H9 (cell line): ENCODE measurements around the gene DUSP6. TPM values are rescaled to one million over a fixed set of nuclear protein-coding genes. Genes with fewer than 3 reads are reported as not detected.

Experiments used
- DNase-seq: peaks from one replicate; pipeline ENCODE4 v3.0.0-alpha.2; 2017
- H2AFZ ChIP-seq: one replicate; pipeline ENCODE4 v1.6.1; 2013; ENCODE audit warnings: mild to moderate bottlenecking, low read length, control low read depth, moderate library complexity
- H2AK5ac ChIP-seq: 2 replicates; pipeline ENCODE4 v1.6.1; 2013; ENCODE audit warnings: low read length, control low read depth, mixed read lengths; ENCODE audit not compliant: insufficient read length
- H2BK120ac ChIP-seq: one replicate; pipeline ENCODE4 v1.6.1; 2013; ENCODE audit warnings: low read depth, mild to moderate bottlenecking, low read length, control low read depth, inconsistent platforms; ENCODE audit not compliant: poor library complexity, severe bottlenecking
- H2BK12ac ChIP-seq: 2 replicates; pipeline ENCODE4 v1.6.1; 2013; ENCODE audit warnings: low read length, control low read depth, mixed read lengths, low read depth; ENCODE audit not compliant: insufficient read length
- H2BK15ac ChIP-seq: 2 replicates; pipeline ENCODE4 v1.6.1; 2013; ENCODE audit warnings: low read depth, low read length, control low read depth
- H2BK20ac ChIP-seq: one replicate; pipeline ENCODE4 v1.6.1; 2013; ENCODE audit warnings: low read depth, mild to moderate bottlenecking, low read length, control low read depth, inconsistent platforms; ENCODE audit not compliant: poor library complexity, severe bottlenecking
- H2BK5ac ChIP-seq: 2 replicates; pipeline ENCODE4 v1.6.1; 2013; ENCODE audit warnings: low read length, control low read depth, mixed read lengths; ENCODE audit not compliant: insufficient read length
- H3K14ac ChIP-seq: 2 replicates; pipeline ENCODE4 v1.6.1; 2013; ENCODE audit warnings: low read length, control low read depth; ENCODE audit not compliant: insufficient read depth
- H3K18ac ChIP-seq: 2 replicates; pipeline ENCODE4 v1.6.1; 2013; ENCODE audit warnings: low read depth, mild to moderate bottlenecking, mixed read lengths, low read length, control low read depth; ENCODE audit not compliant: insufficient read length
- H3K23ac ChIP-seq: 2 replicates; pipeline ENCODE4 v1.6.1; 2013; ENCODE audit warnings: low read length, control low read depth, mixed read lengths, low read depth; ENCODE audit not compliant: insufficient read length
- H3K23me2 ChIP-seq: 2 replicates; pipeline ENCODE4 v1.6.1; 2013; ENCODE audit warnings: low read depth, mild to moderate bottlenecking, mixed read lengths, low read length, control low read depth; ENCODE audit not compliant: insufficient read length, poor library complexity, severe bottlenecking
- H3K27ac ChIP-seq: 2 replicates; pipeline ENCODE4 v1.5.1; 2013; ENCODE audit warnings: low read length, control low read depth, mixed read lengths, low read depth; ENCODE audit not compliant: insufficient read length
- H3K27me3 ChIP-seq: 2 replicates; pipeline ENCODE4 v1.6.1; 2013; ENCODE audit warnings: low read length, control low read depth, inconsistent platforms; ENCODE audit not compliant: insufficient read depth
- H3K4ac ChIP-seq: 2 replicates; pipeline ENCODE4 v1.6.1; 2013; ENCODE audit warnings: low read depth, mild to moderate bottlenecking, control low read depth, inconsistent platforms, low read length, moderate library complexity
- H3K4me1 ChIP-seq: 2 replicates; pipeline ENCODE4 v1.6.1; 2013; ENCODE audit warnings: low read length, control low read depth, inconsistent platforms; ENCODE audit not compliant: insufficient read depth
- H3K4me2 ChIP-seq: 2 replicates; pipeline ENCODE4 v1.6.1; 2013; ENCODE audit warnings: low read length, control low read depth, mixed read lengths; ENCODE audit not compliant: insufficient read length, insufficient read depth
- H3K56ac ChIP-seq: 2 replicates; pipeline ENCODE4 v1.6.1; 2013; ENCODE audit warnings: low read depth, mild to moderate bottlenecking, mixed read lengths, low read length, control low read depth; ENCODE audit not compliant: insufficient read length
- H3K79me1 ChIP-seq: 2 replicates; pipeline ENCODE4 v1.6.1; 2013; ENCODE audit warnings: low read depth, mild to moderate bottlenecking, moderate library complexity, low read length, control low read depth, inconsistent platforms; ENCODE audit not compliant: insufficient read depth, poor library complexity, severe bottlenecking
- H3K79me2 ChIP-seq: 2 replicates; pipeline ENCODE4 v1.6.1; 2013; ENCODE audit warnings: low read length, control low read depth, inconsistent platforms; ENCODE audit not compliant: insufficient read depth
- H3K9ac ChIP-seq: 2 replicates; pipeline ENCODE4 v1.6.1; 2013; ENCODE audit warnings: low read length, control low read depth, mixed read lengths; ENCODE audit not compliant: insufficient read length; ENCODE audit errors: extremely low read depth
- H3K9me3 ChIP-seq: one replicate; pipeline ENCODE4 v1.6.1; 2013; ENCODE audit warnings: low read depth, low read length, inconsistent platforms; ENCODE audit not compliant: control insufficient read depth
- H3T11ph ChIP-seq: one replicate; pipeline ENCODE4 v1.6.1; 2013; ENCODE audit warnings: mild to moderate bottlenecking, low read length, control low read depth, inconsistent platforms
- H4K20me1 ChIP-seq: one replicate; pipeline ENCODE4 v1.6.1; 2013; ENCODE audit not compliant: control insufficient read depth, insufficient read length, insufficient read depth
- H4K5ac ChIP-seq: 2 replicates; pipeline ENCODE4 v1.6.1; 2013; ENCODE audit warnings: low read depth, mild to moderate bottlenecking, mixed read lengths, low read length, control low read depth; ENCODE audit not compliant: insufficient read length
- H4K8ac ChIP-seq: replicated peaks from 2 replicates; pipeline ENCODE4 v1.6.1; 2013; ENCODE audit warnings: low read length, control low read depth, mixed read lengths, low read depth; ENCODE audit not compliant: insufficient read length
- H4K91ac ChIP-seq: 2 replicates; pipeline ENCODE4 v1.6.1; 2013; ENCODE audit warnings: low read depth, mild to moderate bottlenecking, moderate library complexity, mixed read lengths, low read length, control low read depth; ENCODE audit not compliant: insufficient read length
- H3K27ac Mint-ChIP-seq, 3 experiments: 2 replicates in 2 of 3; 3 replicates in 1 of 3; pipeline ENCODE4 v1.8.0; 2020 to 2021; ENCODE audit warnings: mixed read lengths in 3 of 3, mild to moderate bottlenecking in 1 of 3, moderate library complexity in 1 of 3
- H3K27me3 Mint-ChIP-seq: 2 replicates; pipeline ENCODE4 v1.8.0; 2021; ENCODE audit warnings: low read depth, mild to moderate bottlenecking, moderate library complexity, mixed read lengths
- H3K36me3 Mint-ChIP-seq, 3 experiments: 2 replicates in 2 of 3; 3 replicates in 1 of 3; pipeline ENCODE4 v1.8.0; 2020 to 2021; ENCODE audit warnings: low read depth in 3 of 3, mixed read lengths in 3 of 3; ENCODE audit not compliant: insufficient read depth in 1 of 3
- H3K4me1 Mint-ChIP-seq, 2 experiments: 2 replicates each; pipeline ENCODE4 v1.8.0; 2020; ENCODE audit warnings: mixed read lengths in 2 of 2
- H3K4me3 Mint-ChIP-seq, 2 experiments: 2 replicates in 1 of 2; 3 replicates in 1 of 2; pipeline ENCODE4 v1.8.0; 2020 to 2021; ENCODE audit warnings: mild to moderate bottlenecking in 2 of 2, mixed read lengths in 2 of 2, moderate library complexity in 1 of 2
- H3K9me3 Mint-ChIP-seq, 2 experiments: 2 replicates in 1 of 2; 3 replicates in 1 of 2; pipeline ENCODE4 v1.8.0; 2020; ENCODE audit warnings: mild to moderate bottlenecking in 2 of 2, mixed read lengths in 2 of 2, moderate library complexity in 1 of 2
- CTCF ChIP-seq: fragments of 200-600 bp; sonication (generic); conservative IDR thresholded peaks from 3 replicates; pipeline ENCODE4 v1.8.0; 2021; ENCODE audit warnings: antibody characterized with exemption, mild to moderate bottlenecking
- WGBS: extraction: QIAGEN DNeasy Blood & Tissue Kit; methylation state at CpG from one replicate; pipeline ENCODE4 v1.1.7; 2013; ENCODE audit warnings: missing lambda C conversion rate, low lambda C conversion rate, mixed read lengths; ENCODE audit not compliant: insufficient read length; ENCODE audit errors: extremely low coverage; 5-methylcytosine and 5-hydroxymethylcytosine counted together
- total RNA-seq: library from RNA; stranded (reverse); gene quantifications from 2 replicates; pipeline ENCODE4 v1.2.1, GENCODE V29; 2021

Gene DUSP6
- total RNA-seq, 1 experiment from 2014 or later = 35.3 TPM

- Histone ChIP-seq H3K18ac (no peak overlapping the region), H3T11ph (no peak overlapping the region), H3K79me2 (no peaks in the 10 kb centered on the region), H2AFZ (no peak overlapping the region), H3K23me2 (no peaks in the 10 kb centered on the region), H2BK120ac (no peak overlapping the region), H4K5ac (no peak overlapping the region), H2AK5ac (no peak overlapping the region), H4K91ac (no peak overlapping the region), H2BK20ac (no peak overlapping the region), H2BK15ac (no peak overlapping the region), H2BK5ac (no peak overlapping the region), H3K4me1 (peaks cover 7% of the 10 kb centered on the region; the same call in 1 of the 2 replicates), H3K79me1 (no peaks in the 10 kb centered on the region), H3K27ac (no peak overlapping the region), H3K4ac (no peak overlapping the region), H3K9me3 (no peaks in the 10 kb centered on the region), H3K14ac (no peak overlapping the region), H3K9ac (no peak overlapping the region), H4K20me1 (no peaks in the 10 kb centered on the region), H3K23ac (no peak overlapping the region), H2BK12ac (no peak overlapping the region), H3K4me2 (no peak overlapping the region), H3K27me3 (no peaks in the 10 kb centered on the region), H3K56ac (no peak overlapping the region), H4K8ac (no peak overlapping the region)
- DNase-seq = no peak
- peaks cover 11% of the 10 kb centered on the region for H3K27me3 Mint-ChIP-seq
- peaks cover 16% of the 10 kb centered on the region in 2 experiments for H3K4me1 Mint-ChIP-seq
- H3K4me3 Mint-ChIP-seq = no peak overlapping the region
- no peak for TF ChIP-seq CTCF
- WGBS = no CpG with 5 or more reads among the region's 3 CpGs
- no peaks in the 10 kb centered on the region for H3K36me3 Mint-ChIP-seq
- no peaks in the 10 kb centered on the region; a peak in 1 of 5 replicates for H3K9me3 Mint-ChIP-seq
- no peak overlapping the region for H3K27ac Mint-ChIP-seq
Measured at GRCh38 chr12:89369166-89369565, 16.9 kb upstream of the DUSP6 start.
